Measurements from ENCODE around the gene SPON1.
"Not testable (repeated sequence)": the region's sequence is repeated elsewhere in the genome, so short reads cannot be mapped to it uniquely, and the experiment has no call there.

The SPON1 gene

DNA sequence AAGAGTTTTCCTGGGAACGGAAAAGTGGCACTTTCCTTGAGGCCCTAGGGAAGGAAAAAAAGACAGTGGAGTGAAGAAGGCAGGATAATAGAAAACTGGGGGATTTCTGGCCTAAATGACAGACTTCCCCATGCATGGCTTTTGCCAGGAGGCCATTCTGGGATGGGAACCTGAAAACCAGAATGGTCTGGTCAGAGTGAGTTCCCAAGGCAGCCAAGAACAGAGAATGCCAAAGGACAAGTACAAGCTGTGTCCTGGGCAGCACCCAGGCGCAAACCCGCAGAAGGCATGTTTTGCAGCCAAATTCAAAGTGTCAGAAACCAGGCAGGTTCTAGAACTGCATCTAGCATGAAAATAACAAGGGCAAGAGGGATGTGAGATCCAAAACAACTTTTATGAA lies 162.4 kb downstream of the SPON1 start:
- no peak for DNase-seq (ENCODE audit: low spot score)

DNA sequence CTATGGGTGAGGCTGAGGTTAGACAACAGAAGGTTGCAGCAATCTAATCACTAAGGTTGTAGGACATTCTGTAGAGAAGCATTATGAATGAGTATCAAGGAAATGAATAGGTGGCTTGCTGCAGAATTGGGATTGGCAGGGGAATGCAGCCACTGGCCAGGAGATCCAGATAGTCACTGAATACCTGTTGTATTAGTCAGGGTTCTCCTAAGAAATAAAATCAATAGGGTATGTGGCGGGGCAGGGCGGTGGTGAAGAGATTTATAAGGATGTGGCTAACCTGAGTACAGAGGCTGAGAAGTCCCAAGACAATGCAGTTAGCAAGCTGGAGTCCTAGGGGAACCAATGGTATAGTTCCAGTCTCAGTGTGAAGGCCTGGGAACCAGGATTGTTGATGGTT lies 163.0 kb downstream of the SPON1 start:
- DNase-seq (ENCODE audit: low spot score): no peak

- DNase-seq (ENCODE audit: low spot score): no peak
These were observed 165.2 kb downstream of the SPON1 start for GRCh38 chr11:14127679-14128078.

GRCh38 chr11:14132312-14132711 lies 169.8 kb downstream of the SPON1 start:
- no peak for DNase-seq (ENCODE audit: low spot score)

GRCh38 chr11:14133381-14133780 lies 170.9 kb downstream of the SPON1 start:
- no peak for DNase-seq (ENCODE audit: low spot score)

GRCh38 chr11:14136561-14136960 lies 174.0 kb downstream of the SPON1 start:
- DNase-seq (ENCODE audit: low spot score): no peak

- DNase-seq (ENCODE audit: low spot score): no peak
These were observed 174.8 kb downstream of the SPON1 start for GRCh38 chr11:14137284-14137683.

GRCh38 chr11:14140991-14141390 lies 178.5 kb downstream of the SPON1 start:
- DNase-seq (ENCODE audit: low spot score): no peak

GRCh38 chr11:14141676-14142075 lies 179.2 kb downstream of the SPON1 start:
- no peak for DNase-seq (ENCODE audit: low spot score)

DNA sequence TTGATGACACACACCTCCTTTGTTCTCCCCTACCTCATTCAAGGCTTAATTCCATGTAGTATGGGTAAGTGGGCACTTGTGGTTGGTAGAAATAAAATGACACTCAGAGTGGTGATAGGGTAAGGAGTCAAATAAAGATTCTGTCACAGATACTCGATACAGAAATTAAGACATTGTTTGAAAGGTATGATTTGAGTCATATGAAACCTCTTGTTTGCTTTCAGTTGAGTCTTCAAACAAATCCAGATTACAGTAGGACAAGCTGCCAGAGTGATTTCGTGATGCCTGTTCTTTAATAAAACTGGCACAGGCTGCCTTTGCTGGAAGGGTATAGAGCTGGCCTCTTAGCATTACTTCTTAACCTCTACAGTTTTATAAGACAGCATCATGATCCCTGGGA lies 182.4 kb downstream of the SPON1 start:
- DNase-seq (ENCODE audit: low spot score): no peak

DNA sequence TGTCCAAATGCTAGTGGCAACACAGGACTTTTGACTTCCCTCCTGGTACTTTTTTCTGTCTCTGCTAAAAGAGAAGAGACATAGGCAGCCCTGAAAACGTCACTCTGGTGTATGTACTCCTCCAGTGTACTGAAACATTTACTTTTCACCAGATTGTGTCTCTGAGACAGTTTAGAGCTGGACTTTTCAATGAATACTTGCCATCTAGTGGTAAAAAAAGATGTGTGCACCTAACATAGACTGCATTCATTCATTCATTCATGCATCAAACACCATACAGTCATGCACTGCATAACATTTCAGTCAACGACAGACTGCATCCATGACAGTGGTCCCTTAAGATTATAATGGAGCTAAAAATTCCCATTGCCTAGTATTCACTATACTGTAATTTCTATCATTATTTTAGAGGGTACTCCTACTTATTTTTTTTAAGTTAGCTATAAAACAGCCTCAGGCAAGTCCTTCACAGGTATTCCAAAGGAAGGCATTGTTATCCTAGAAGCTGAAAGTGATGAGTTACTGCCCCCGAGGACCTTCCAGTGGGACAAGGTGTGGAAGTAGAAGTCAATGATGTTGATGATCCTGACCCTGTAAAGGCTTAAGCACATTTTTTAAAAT lies 186.2 kb downstream of the SPON1 start:
- DNase-seq (ENCODE audit: low spot score): peak; percentile 4

- no peak for DNase-seq (ENCODE audit: low spot score)
These were observed 187.2 kb downstream of the SPON1 start for GRCh38 chr11:14149683-14150082.

DNA sequence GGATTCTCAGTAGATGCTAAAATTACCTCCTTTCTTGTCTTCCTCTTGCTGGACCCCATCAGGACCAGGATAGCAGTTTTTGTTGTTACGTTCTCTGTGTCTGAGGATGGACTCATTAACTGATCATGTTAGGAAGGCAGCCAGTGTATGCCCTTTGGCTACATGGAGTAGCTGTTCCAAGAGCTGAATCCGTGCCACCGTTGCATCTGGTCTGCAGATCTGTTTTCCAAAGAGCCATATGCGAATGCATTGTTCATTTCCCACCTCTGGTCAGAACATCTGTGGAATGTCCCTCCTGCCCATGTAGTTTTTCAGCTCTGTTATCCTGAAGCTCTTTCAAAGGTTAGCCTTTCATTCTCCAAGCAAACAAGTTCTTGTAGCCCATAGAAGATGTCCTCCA lies 188.4 kb downstream of the SPON1 start:
- DNase-seq (ENCODE audit: low spot score): no peak

DNA sequence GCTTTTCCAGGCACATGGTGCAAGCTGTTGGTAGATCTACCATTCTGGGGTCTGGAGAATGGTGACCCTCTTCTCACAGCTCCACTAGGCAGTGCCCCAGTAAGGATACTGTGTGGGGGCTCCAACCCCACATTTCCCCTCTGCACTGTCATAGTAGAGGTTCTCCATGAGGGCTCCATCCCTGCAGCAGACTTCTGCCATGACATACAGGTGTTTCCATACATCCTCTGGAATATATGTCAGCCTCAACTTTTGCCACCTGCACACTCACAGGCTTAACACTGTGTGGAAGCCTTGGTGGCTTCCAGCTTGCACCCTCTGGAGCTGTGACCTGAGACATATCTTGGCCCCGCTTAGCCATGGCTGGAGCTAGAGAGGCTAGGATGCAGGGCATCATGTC lies 191.6 kb downstream of the SPON1 start:
- DNase-seq (ENCODE audit: low spot score): not testable (repeated sequence)

DNA sequence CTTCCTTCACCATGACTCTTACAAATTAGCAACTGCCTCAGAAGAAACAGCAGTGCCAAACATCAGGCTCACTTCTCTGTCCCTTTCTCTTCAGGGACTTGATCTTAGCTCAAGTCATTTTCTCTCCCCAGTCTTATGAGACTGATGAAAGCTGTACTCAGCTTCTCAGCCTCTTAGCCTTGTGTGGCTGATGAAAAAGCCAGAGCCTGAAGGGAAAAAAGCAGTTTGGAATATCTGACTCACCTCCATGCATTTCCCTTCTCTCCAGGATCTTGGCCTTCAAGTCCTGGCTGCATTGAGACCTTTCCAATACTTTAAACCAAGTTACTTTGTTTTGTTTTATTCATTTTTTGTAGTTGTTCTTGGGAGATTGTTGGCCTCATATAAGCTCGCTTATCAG lies 195.9 kb downstream of the SPON1 start:
- DNase-seq (ENCODE audit: low spot score): no peak

DNA sequence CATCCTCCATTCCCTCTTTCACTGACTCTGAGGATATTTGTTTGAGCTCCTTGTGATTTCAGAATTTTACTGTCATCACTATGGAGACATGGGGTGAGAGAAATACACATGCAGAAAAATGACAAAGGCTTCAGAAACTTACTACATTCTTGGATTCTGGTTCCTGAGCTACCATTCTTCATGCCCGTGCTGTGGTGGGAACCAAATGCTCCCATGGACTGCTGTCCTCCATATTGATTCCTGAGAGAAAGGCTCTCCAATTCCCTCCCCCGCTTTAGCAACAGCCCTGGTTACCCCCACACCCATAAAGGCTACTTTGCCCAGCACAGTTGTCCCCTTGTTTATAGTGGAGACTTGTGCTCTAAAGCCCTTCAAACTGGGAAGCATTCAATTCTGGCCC lies 201.1 kb downstream of the SPON1 start:
- no peak for DNase-seq (ENCODE audit: low spot score)

- DNase-seq (ENCODE audit: low spot score): not testable (repeated sequence)
These were observed 211.2 kb downstream of the SPON1 start for GRCh38 chr11:14173679-14174078.

- no peak for DNase-seq (ENCODE audit: low spot score)
These were observed 216.7 kb downstream of the SPON1 start for GRCh38 chr11:14179116-14179820.

- no peak for DNase-seq (ENCODE audit: low spot score)
These were observed 218.6 kb downstream of the SPON1 start for GRCh38 chr11:14181121-14181520.

DNA sequence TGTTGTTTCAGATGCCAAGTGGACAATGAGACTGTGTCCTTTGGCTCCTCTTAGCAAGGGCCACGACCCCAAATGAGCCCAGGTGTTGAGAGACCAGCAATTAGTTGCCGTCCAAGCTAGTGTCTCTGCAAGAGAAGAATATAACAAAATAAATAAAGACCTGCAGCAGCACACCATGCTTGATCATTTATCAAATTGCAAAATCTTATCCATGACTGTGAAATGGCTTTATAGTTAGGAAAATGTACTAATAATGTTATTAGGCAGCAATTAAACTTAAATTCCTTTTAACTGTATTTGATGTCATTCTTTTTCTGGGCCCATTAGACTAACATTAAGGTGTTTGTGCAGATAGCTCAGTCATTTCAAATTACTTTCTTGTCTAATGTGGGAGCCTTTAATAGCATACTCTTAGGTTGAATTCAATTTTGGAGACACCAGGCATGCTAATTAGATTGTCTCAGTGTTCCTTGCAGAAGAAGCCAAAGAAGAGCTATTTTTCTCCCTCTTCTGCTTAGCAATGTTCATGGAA lies 220.4 kb downstream of the SPON1 start:
- no peak for DNase-seq (ENCODE audit: low spot score)

DNA sequence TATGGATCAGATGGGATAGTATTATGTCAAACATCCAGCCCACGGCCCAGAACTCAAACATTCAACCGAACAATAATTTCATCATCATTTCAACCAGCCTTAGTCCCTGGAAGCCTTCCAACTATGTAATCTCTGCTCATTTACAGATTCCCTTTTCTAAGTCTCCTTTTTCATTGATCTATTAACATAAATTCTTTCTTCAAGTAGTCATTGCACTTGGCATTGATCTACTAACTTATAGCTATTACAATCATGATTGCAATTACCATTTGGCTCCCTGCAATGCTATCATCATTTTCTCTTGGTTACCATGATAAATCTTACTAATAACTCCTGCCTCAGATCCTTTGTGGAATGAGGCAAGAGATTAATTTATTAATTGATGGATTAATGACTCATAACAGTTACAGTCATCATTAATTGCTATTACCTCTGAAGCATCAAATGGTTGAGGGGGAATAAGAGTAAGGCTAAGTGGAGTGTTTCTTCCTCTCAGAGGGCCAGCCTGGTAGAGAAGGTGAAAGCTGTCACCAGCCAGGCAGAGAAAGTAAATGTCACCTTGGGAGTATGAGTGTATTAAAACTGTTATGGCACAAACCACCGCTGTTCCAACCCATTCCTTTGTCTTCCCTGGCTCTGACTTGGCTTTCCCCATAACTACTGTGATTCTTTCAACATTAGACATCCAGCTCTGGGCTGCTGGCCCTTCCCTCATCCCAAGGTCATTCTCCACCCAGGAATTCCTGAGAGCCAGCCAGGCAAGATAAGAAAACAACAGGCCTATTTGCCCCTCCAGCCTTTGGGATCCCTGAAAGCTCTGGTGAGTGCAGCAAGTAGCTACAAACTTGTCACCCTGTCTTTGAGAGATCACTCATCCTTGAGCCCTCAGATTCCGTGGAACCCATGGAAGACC lies 221.8 kb downstream of the SPON1 start:
- no peak for DNase-seq (ENCODE audit: low spot score)

- DNase-seq (ENCODE audit: low spot score): no peak
These were observed 222.9 kb downstream of the SPON1 start for GRCh38 chr11:14185461-14185860.

Measured in putamen (tissue), 1 donor.